Peyer's patch (tissue), 4 donors: ENCODE data around the gene AGBL4.

Experiments used
- POLR2A ChIP-seq, 2 donors: fragments of 450-650 bp; IDR thresholded peaks; one replicate each; pipeline ENCODE4 v1.5.1; 2017; ENCODE audit warnings: antibody characterized with exemption in 2 of 2, mild to moderate bottlenecking in 2 of 2, moderate library complexity in 2 of 2
- TF ChIP-seq, protein P1 (sequence below), 6 experiments: fragments of 450-650 bp in 4 of 6; fragments of 200-600 bp in 2 of 6; sonication (generic) in 1 of 6; IDR thresholded peaks; one replicate each; pipeline ENCODE4 v1.5.1; 2017 to 2019; ENCODE audit warnings: antibody characterized with exemption in 6 of 6, mild to moderate bottlenecking in 3 of 6, moderate library complexity in 1 of 6

- TF ChIP-seq, protein P1, sequence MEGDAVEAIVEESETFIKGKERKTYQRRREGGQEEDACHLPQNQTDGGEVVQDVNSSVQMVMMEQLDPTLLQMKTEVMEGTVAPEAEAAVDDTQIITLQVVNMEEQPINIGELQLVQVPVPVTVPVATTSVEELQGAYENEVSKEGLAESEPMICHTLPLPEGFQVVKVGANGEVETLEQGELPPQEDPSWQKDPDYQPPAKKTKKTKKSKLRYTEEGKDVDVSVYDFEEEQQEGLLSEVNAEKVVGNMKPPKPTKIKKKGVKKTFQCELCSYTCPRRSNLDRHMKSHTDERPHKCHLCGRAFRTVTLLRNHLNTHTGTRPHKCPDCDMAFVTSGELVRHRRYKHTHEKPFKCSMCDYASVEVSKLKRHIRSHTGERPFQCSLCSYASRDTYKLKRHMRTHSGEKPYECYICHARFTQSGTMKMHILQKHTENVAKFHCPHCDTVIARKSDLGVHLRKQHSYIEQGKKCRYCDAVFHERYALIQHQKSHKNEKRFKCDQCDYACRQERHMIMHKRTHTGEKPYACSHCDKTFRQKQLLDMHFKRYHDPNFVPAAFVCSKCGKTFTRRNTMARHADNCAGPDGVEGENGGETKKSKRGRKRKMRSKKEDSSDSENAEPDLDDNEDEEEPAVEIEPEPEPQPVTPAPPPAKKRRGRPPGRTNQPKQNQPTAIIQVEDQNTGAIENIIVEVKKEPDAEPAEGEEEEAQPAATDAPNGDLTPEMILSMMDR (IDR thresholded peaks at IDR 0.05): no peak
- TF ChIP-seq POLR2A (IDR thresholded peaks at IDR 0.05): no peak
Measured at GRCh38 chr1:48793863-48794262, 1229.9 kb downstream of the AGBL4 start.
